DOHH2 (cell line): ENCODE measurements around the gene NCKAP5.

Source experiments
- EZH2phosphoT487 ChIP-seq: fragments of 200-600 bp; sonication (generic); IDR thresholded peaks from 2 replicates; pipeline ENCODE4 v1.6.1; 2017; ENCODE audit warnings: borderline replicate concordance, mild to moderate bottlenecking, antibody characterized with exemption, low read length, moderate library complexity, mixed read lengths
- TF ChIP-seq, protein P1 (sequence below): fragments of 200-600 bp; sonication (generic); IDR thresholded peaks from one replicate; pipeline ENCODE4 v1.5.1; 2014; ENCODE audit warnings: antibody characterized with exemption, mild to moderate bottlenecking, low read depth, low read length; ENCODE audit not compliant: poor library complexity, severe bottlenecking

- TF ChIP-seq, protein P1, sequence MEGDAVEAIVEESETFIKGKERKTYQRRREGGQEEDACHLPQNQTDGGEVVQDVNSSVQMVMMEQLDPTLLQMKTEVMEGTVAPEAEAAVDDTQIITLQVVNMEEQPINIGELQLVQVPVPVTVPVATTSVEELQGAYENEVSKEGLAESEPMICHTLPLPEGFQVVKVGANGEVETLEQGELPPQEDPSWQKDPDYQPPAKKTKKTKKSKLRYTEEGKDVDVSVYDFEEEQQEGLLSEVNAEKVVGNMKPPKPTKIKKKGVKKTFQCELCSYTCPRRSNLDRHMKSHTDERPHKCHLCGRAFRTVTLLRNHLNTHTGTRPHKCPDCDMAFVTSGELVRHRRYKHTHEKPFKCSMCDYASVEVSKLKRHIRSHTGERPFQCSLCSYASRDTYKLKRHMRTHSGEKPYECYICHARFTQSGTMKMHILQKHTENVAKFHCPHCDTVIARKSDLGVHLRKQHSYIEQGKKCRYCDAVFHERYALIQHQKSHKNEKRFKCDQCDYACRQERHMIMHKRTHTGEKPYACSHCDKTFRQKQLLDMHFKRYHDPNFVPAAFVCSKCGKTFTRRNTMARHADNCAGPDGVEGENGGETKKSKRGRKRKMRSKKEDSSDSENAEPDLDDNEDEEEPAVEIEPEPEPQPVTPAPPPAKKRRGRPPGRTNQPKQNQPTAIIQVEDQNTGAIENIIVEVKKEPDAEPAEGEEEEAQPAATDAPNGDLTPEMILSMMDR, result no peak
- TF ChIP-seq EZH2phosphoT487, result no peak
Measured at GRCh38 chr2:133044556-133044955, 523.7 kb downstream of the NCKAP5 start.
